HCT116 (cell line): ENCODE data around the gene NCF2.

Experiments used
- CEBPB ChIP-seq: IDR thresholded peaks from 2 replicates; pipeline ENCODE4 v1.6.1; 2012; ENCODE audit warnings: low read depth
- CTCF ChIP-seq, 3 experiments: fragments of 200-600 bp in 1 of 3; sonication (generic) in 1 of 3; IDR thresholded peaks in 2 of 3; conservative IDR thresholded peaks in 1 of 3; 2 replicates each; pipeline ENCODE4 v1.5.1; 2012 to 2017; ENCODE audit warnings: low read depth in 2 of 3, low read length in 2 of 3, antibody characterized with exemption in 1 of 3, borderline replicate concordance in 1 of 3, control low read depth in 1 of 3, mild to moderate bottlenecking in 1 of 3, mixed read lengths in 1 of 3, mixed run types in 1 of 3, moderate library complexity in 1 of 3; ENCODE audit not compliant: insufficient read depth in 1 of 3
- POLR2A ChIP-seq: IDR thresholded peaks from 2 replicates; pipeline ENCODE4 v1.7.0; 2011; ENCODE audit warnings: borderline replicate concordance; ENCODE audit not compliant: insufficient read depth, insufficient read length; ENCODE audit errors: extremely low read depth
- SP1 ChIP-seq: IDR thresholded peaks from 2 replicates; pipeline ENCODE4 v1.6.1; 2012; ENCODE audit warnings: low read depth

- TF ChIP-seq CTCF (IDR thresholded peaks at IDR 0.05 in 2 of 3, conservative IDR thresholded peaks at IDR 0.05 in 1 of 3; ENCODE audit: borderline replicate concordance in 1 of 3, insufficient read depth in 1 of 3, low read depth in 2 of 3, low read length in 2 of 3) (no peak), POLR2A (no peak), SP1 (no peak), CEBPB (no peak)
These were observed 69.9 kb downstream of the NCF2 start for GRCh38 chr1:183520379-183520778.
